Kidney tubule cell (primary cell): ENCODE results near the gene ANXA4.
"Not testable (repeated sequence)": the region's sequence is repeated elsewhere in the genome, so short reads cannot be mapped to it uniquely, and the experiment has no call there.

Experiments
- DNase-seq: peaks from one replicate; pipeline ENCODE4 v3.0.0-alpha.2; 2018; ENCODE audit warnings: low spot score

ANXA4 gene

GRCh38 chr2:69754633-69755032 is 12.7 kb downstream of the ANXA4 start:
- no peak for DNase-seq

- DNase-seq = peak; percentile 82
Observed at GRCh38 chr2:69755862-69756467, 14.0 kb downstream of the ANXA4 start.

GRCh38 chr2:69762025-69762424 is 20.1 kb downstream of the ANXA4 start:
- DNase-seq = no peak

- DNase-seq = no peak
Observed at GRCh38 chr2:69762513-69763494, 20.9 kb downstream of the ANXA4 start.

GRCh38 chr2:69763831-69764230 is 21.9 kb downstream of the ANXA4 start:
- DNase-seq = not testable (repeated sequence)

- peak; percentile 33 for DNase-seq
Observed at GRCh38 chr2:69764286-69765095, 22.6 kb downstream of the ANXA4 start.

- DNase-seq = no peak
Observed at GRCh38 chr2:69765096-69765380, 23.1 kb downstream of the ANXA4 start.

- no peak for DNase-seq
Observed at GRCh38 chr2:69766014-69766413, 24.1 kb downstream of the ANXA4 start.

GRCh38 chr2:69767034-69767433 is 25.1 kb downstream of the ANXA4 start:
- no peak for DNase-seq

GRCh38 chr2:69768235-69768634 is 26.3 kb downstream of the ANXA4 start:
- DNase-seq = no peak

- DNase-seq = no peak
Observed at GRCh38 chr2:69768789-69769188, 26.9 kb downstream of the ANXA4 start.

GRCh38 chr2:69769272-69769671 is 27.3 kb downstream of the ANXA4 start:
- DNase-seq = no peak

GRCh38 chr2:69770193-69770702 is 28.3 kb downstream of the ANXA4 start:
- peak; percentile 87 for DNase-seq

GRCh38 chr2:69770747-69771146 is 28.8 kb downstream of the ANXA4 start:
- no peak for DNase-seq

GRCh38 chr2:69771461-69771860 is 29.5 kb downstream of the ANXA4 start:
- no peak for DNase-seq

- peak; percentile 57 for DNase-seq
Observed at GRCh38 chr2:69773206-69773605, 31.3 kb downstream of the ANXA4 start.

- DNase-seq = not testable (repeated sequence)
Observed at GRCh38 chr2:69774258-69774983, 32.5 kb downstream of the ANXA4 start.

GRCh38 chr2:69774984-69775982 is 33.3 kb downstream of the ANXA4 start:
- no peak for DNase-seq

GRCh38 chr2:69776886-69777785 is 35.2 kb downstream of the ANXA4 start:
- DNase-seq = no peak

- DNase-seq = no peak
Observed at GRCh38 chr2:69777786-69778105, 35.8 kb downstream of the ANXA4 start.
